IPS-18c (cell line): ENCODE results near the gene PIP5K1A.
A peak's percentile ranks its signal among the peaks of the same experiment; 100 is the strongest.
"Not testable (repeated sequence)": the region's sequence is repeated elsewhere in the genome, so short reads cannot be mapped to it uniquely, and the experiment has no call there.

Experiments
- H3K4me3 ChIP-seq: 2 replicates; pipeline ENCODE4 v1.7.0; 2013; ENCODE audit warnings: low read depth, mild to moderate bottlenecking, low read length, moderate library complexity; ENCODE audit not compliant: insufficient read depth
- H3K9me3 ChIP-seq: one replicate; pipeline ENCODE4 v1.6.1; 2013; ENCODE audit warnings: mild to moderate bottlenecking, low read length, moderate library complexity; ENCODE audit not compliant: control insufficient read depth, insufficient read depth

The PIP5K1A gene

GRCh38 chr1:151184211-151184610 lies 14.1 kb upstream of the PIP5K1A start:
- H3K9me3 ChIP-seq: peaks cover 4% of the 10 kb centered on the region

GRCh38 chr1:151187205-151187604 lies 11.1 kb upstream of the PIP5K1A start:
- peaks cover 4% of the 10 kb centered on the region for H3K9me3 ChIP-seq
- no peak overlapping the region for H3K4me3 ChIP-seq

More at GRCh38 chr1:151184211-151184610, 14.1 kb upstream of the PIP5K1A start:
- H3K4me3 ChIP-seq: no peak overlapping the region

GRCh38 chr1:151188667-151189066 lies 9.7 kb upstream of the PIP5K1A start:
- H3K9me3 ChIP-seq: not testable (repeated sequence)
- H3K4me3 ChIP-seq: peak overlapping the region; percentile 99

DNA sequence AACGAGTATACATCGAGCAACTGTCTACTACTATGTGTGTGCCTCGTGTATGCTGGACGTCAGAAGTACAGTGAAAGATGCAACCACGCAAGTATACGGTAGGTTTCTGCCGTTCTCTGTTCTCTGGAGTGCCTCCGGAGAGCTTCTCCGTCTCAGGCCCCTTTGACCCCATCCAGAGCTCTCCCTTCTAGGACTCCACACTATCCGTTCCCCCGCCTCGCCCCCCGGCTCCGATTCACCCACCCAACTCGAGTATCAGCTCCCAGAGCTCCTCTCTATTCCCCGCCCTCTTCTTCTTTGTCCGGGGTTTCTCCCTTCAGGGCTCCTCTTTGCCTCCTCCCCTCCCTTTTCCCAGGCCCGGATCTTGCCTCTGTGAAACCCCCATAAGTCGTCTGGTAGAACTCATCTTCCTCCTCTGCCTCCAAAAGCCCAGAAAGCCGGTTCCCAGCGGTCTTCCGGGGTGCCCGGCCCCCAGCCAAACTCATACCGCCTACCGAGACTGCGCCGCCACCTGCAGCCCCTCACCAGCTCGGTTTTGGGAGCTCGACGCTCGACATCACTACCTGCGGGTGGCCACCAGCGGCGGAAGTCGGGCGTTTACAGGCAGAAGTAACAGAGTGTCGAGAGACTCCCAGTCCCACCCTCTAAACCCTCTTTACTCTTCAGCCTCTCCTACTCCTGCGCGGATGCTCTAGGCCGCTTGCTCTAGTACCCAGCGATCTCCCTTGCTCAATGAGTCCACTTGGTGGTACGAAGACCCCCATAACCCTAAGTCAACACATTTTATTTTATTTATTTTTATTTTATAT lies 8.5 kb upstream of the PIP5K1A start, which contains the start of gene VPS72:
VPS72 (minus strand) TSS at position 561 of the 809 bp plus-strand sequence; CDS start at position 485, 76 bp downstream.
- peak within 1 kb of the TSS; percentile 99 for H3K4me3 ChIP-seq
- peaks cover 2% of the 10 kb centered on the region for H3K9me3 ChIP-seq

- Histone ChIP-seq H3K4me3 (no peak overlapping the region), H3K9me3 (peaks cover 2% of the 10 kb centered on the region)
These were observed 6.3 kb upstream of the PIP5K1A start for GRCh38 chr1:151192047-151192446.

DNA sequence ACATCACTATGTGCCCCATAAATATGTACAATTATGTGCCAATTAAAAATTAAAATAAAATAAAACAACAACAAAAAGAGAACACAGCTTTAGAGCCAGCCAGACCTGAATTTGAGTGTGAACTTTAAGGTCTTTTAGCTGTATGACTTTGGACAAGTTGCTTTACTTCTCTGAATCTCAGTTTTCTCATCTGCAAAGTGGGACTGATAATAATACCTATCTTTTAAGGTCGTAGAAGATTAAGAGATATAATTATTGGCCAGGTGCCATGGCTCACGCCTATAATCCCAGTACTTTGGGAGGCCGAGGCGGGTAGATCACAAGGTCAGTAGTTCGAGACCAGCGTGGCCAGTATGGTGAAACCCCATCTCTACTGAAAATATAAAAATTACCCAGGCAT lies 5.0 kb upstream of the PIP5K1A start:
- peaks cover 2% of the 10 kb centered on the region for H3K9me3 ChIP-seq
- no peak overlapping the region for H3K4me3 ChIP-seq

- Histone ChIP-seq H3K9me3 (peaks cover 2% of the 10 kb centered on the region), H3K4me3 (no peak overlapping the region)
These were observed 4.5 kb upstream of the PIP5K1A start for GRCh38 chr1:151193856-151194255.

GRCh38 chr1:151194894-151195594 lies 3.3 kb upstream of the PIP5K1A start:
- H3K9me3 ChIP-seq, H3K4me3 ChIP-seq: not testable (repeated sequence)

GRCh38 chr1:151196292-151196800 lies 2.0 kb upstream of the PIP5K1A start:
- no peaks in the 10 kb centered on the region for H3K9me3 ChIP-seq
- no peak overlapping the region for H3K4me3 ChIP-seq

GRCh38 chr1:151197863-151198253 lies 494 bp upstream of the PIP5K1A start:
- peak overlapping the region; percentile 100 for H3K4me3 ChIP-seq
- no peaks in the 10 kb centered on the region for H3K9me3 ChIP-seq

DNA sequence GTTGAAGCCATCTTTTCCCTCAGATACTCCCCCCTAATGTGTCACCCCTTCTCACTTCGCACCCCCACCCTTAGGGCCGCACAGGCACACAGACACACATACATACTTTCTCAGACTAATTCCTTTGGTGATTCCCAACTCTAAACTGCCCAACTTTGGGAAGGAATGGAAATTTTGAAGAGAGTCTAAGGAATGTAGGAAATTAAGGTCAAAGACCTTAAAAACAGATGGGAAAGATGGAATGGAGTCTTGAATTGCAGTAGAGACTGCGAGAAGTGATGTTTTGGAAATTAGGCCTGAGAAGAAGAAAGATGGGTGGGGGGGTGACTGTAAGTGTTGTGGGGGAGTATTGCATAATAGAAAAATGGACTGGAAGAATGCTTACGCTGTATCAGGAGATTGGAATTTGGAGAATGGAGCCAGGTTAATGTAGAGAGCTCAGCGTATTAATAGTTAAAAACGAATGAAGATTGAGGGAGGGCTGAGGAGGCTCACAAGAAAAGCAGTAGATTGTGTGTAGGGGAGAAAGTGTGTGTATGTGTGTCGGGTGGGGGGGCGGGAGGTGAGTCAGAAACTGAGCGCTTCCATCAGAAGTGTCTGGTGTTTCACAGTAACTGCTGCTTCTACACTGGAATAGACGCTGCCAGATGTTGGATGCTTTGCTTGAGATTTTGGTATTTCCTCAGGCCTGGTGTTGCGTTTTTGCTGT lies 1.7 kb downstream of the PIP5K1A start:
- Histone ChIP-seq H3K9me3 (no peaks in the 10 kb centered on the region), H3K4me3 (peak overlapping the region; percentile 100)

DNA sequence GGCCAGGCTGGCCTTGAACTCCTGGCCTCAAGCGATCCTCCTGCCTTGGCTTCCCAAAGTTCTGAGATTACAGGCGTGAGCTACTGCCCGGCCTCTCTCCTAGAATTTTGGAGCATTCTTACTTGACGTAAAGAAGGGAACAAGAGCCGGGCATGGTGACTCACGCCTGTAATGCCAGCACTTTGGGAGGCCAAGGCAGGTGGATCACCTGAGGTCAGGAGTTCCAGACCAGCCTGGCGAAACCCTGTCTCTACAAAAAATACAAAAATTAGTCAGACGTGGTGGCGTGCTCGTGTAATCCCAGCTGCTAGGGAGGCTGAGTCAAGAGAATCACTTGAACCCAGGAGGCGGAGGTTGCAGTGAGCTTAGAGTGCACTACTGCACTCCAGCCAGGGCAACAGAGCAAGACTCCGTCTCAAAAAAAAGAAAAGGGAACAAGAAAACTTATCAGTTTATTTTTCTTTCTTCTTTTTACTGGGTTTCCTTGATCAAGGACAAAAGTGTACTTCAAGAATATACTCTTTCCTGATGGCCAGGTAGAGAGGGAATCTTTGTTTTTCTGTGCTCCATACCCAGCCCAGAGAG lies 7.1 kb downstream of the PIP5K1A start:
- not testable (repeated sequence) for H3K4me3 ChIP-seq, H3K9me3 ChIP-seq

DNA sequence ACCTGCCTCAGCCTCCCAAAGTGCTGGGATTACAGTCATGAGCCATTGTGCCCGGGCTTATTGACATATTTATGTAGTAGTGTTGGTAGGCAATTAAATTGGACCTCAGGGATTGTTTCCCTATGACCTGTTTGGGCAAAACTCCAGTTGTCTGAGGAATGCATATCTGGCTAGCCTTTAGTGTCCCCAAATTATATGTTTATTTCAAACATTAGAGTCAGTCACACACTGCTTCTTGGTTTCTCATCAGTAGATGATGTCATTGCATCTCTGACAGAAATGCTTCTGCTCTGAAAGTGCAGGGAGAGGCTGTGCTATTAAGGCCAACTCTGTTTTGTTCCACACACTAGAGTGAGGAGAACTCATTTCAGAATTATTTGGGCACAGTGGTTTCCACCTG lies 12.5 kb downstream of the PIP5K1A start:
- Histone ChIP-seq H3K4me3 (no peak overlapping the region), H3K9me3 (no peaks in the 10 kb centered on the region)

DNA sequence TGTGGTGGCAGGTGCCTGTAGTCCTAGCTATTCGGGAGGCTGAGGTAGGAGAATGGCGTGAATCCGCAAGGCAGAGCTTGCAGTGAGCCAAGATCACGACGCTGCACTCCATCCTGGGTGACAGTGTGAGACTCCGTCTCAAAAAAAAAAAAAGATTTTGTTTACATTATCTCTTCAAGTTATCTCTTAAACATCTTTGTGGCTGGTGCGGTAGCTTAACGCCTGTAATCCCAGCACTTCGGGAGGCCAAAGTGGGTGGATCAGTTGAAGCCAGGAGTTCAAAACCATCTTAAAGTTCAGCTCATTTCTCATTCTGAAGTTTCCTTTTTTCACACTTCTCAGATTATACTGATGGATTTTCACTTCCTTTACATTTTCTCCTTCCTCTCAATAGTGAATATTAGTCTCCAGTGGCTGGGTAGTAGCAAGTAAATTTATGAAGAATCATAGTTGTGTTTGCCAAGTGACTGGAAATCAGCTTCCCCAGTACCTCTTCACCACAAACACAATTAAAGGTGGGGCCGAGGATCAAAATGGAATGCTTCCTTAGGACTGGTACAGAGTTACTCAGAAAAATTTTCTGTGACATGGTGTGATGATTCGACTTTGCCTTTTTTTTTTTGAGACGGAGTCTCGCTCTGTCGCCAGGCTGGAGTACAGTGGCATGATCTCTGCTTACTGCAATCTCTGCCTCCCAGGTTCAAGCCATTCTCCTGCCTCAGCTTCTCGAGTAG lies 13.8 kb downstream of the PIP5K1A start:
- Histone ChIP-seq H3K9me3 (no peaks in the 10 kb centered on the region), H3K4me3 (no peak overlapping the region)

DNA sequence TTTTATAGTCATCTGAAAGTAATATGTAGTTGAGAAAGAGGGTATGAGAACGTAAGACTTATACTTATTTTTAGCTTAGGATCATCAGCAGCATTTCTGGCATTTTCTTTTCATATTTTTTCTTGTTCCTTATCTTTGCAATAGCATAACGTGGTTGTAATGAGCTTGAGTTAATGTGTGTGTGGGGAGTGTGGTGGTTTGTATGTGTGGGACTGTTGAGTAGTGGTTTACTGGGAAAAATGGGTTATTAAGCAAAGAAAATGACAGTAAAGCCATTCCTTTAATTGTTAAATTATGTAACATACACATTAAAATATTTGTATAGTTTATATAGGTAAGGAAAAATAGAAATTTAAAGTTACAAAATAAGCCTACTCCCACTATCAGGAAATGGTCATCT lies 15.2 kb downstream of the PIP5K1A start:
- no peaks in the 10 kb centered on the region for H3K9me3 ChIP-seq
- no peak overlapping the region for H3K4me3 ChIP-seq

GRCh38 chr1:151221616-151222015 lies 23.3 kb downstream of the PIP5K1A start:
- Histone ChIP-seq H3K9me3 (peaks cover 3% of the 10 kb centered on the region), H3K4me3 (no peak overlapping the region)

GRCh38 chr1:151222130-151222529 lies 23.8 kb downstream of the PIP5K1A start:
- Histone ChIP-seq H3K9me3 (peaks cover 3% of the 10 kb centered on the region), H3K4me3 (no peak overlapping the region; the same call in 1 of the 2 replicates)
